ENCODE results near the gene SAMD14. TPM values are rescaled to one million over a fixed set of nuclear protein-coding genes. Genes with fewer than 3 reads are reported as not detected.

The SAMD14 gene
- total and polyA plus RNA-seq, 4 donors: 3.3 to 6.2 (median 4.2) TPM

GRCh38 chr17:50133028-50133768, 3.2 kb upstream of the SAMD14 start:
- H3K9me3 ChIP-seq (ENCODE audit: control insufficient read depth in 4 of 4, insufficient read depth in 3 of 4, low read length in 3 of 4): no peaks in the 10 kb centered on the region
- peak overlapping the region; percentile 34 to 88 for H3K27ac ChIP-seq (ENCODE audit: low read depth in 1 of 2, low read length in 1 of 2)
- H3K9ac ChIP-seq (ENCODE audit: insufficient read depth in 1 of 2, low read length in 2 of 2): no peak overlapping the region
- H3K4me1 ChIP-seq (ENCODE audit: control insufficient read depth in 5 of 5, insufficient read depth in 5 of 5, low read length in 5 of 5): peaks cover 0 to 8% (median 7%) of the 10 kb centered on the region in 5 donors
- no peak overlapping the region for H3K4me3 ChIP-seq
- TF ChIP-seq CTCF (IDR thresholded peaks at IDR 0.05; ENCODE audit: control extremely low read depth, extremely low read depth): no peak
- no peak for DNase-seq
- H3K36me3 ChIP-seq (ENCODE audit: control insufficient read depth in 4 of 4, insufficient read depth in 4 of 4, low read length in 4 of 4): peaks cover 10 to 39% (median 16%) of the 10 kb centered on the region in 4 donors
- peak; percentile 45 for ATAC-seq (ENCODE audit: insufficient read depth, low FRiP score)
- 58 to 70% methylated on average over 7 of the region's 7 CpGs for WGBS, 2 donors
- no peaks in the 10 kb centered on the region for H3K27me3 ChIP-seq (ENCODE audit: control insufficient read depth in 3 of 3, insufficient read depth in 3 of 3, low read length in 2 of 3)

- Histone ChIP-seq H3K9me3 (ENCODE audit: control insufficient read depth in 4 of 4, insufficient read depth in 3 of 4, low read length in 3 of 4) (no peaks in the 10 kb centered on the region), H3K27ac (ENCODE audit: low read depth in 1 of 2, low read length in 1 of 2) (peak overlapping the region in 1 of 2 donors; percentile 88), H3K4me3 (no peak overlapping the region), H3K9ac (ENCODE audit: insufficient read depth in 1 of 2, low read length in 2 of 2) (no peak overlapping the region), H3K27me3 (ENCODE audit: control insufficient read depth in 3 of 3, insufficient read depth in 3 of 3, low read length in 2 of 3) (no peaks in the 10 kb centered on the region), H3K36me3 (ENCODE audit: control insufficient read depth in 4 of 4, insufficient read depth in 4 of 4, low read length in 4 of 4) (peaks cover 2 to 29% (median 11%) of the 10 kb centered on the region in 4 donors), H3K4me1 (ENCODE audit: control insufficient read depth in 5 of 5, insufficient read depth in 5 of 5, low read length in 5 of 5) (peaks cover 0 to 8% (median 7%) of the 10 kb centered on the region in 5 donors)
- DNase-seq: no peak
- TF ChIP-seq CTCF (IDR thresholded peaks at IDR 0.05; ENCODE audit: control extremely low read depth, extremely low read depth): no peak
- 80 to 83% methylated on average over 6 of the region's 6 CpGs for WGBS, 2 donors
- ATAC-seq (ENCODE audit: insufficient read depth, low FRiP score): no peak
These were observed 2.3 kb upstream of the SAMD14 start for GRCh38 chr17:50132104-50132794.

GRCh38 chr17:50130559-50131305, 772 bp upstream of the SAMD14 start:
- 48 to 51% methylated on average over 19 of the region's 19 CpGs for WGBS, 2 donors
- DNase-seq (no peak), ATAC-seq (ENCODE audit: insufficient read depth, low FRiP score) (no peak)
- H3K4me3 ChIP-seq: no peak overlapping the region
- TF ChIP-seq CTCF (IDR thresholded peaks at IDR 0.05; ENCODE audit: control extremely low read depth, extremely low read depth): no peak
- no peaks in the 10 kb centered on the region for H3K9me3 ChIP-seq (ENCODE audit: control insufficient read depth in 4 of 4, insufficient read depth in 3 of 4, low read length in 3 of 4)
- H3K36me3 ChIP-seq (ENCODE audit: control insufficient read depth in 4 of 4, insufficient read depth in 4 of 4, low read length in 4 of 4): peaks cover 0 to 14% (median 4%) of the 10 kb centered on the region in 4 donors
- H3K27ac ChIP-seq (ENCODE audit: low read depth in 1 of 2, low read length in 1 of 2): peak overlapping the region in 1 of 2 donors; percentile 62
- H3K27me3 ChIP-seq (ENCODE audit: control insufficient read depth in 3 of 3, insufficient read depth in 3 of 3, low read length in 2 of 3): no peaks in the 10 kb centered on the region
- H3K9ac ChIP-seq (ENCODE audit: insufficient read depth in 1 of 2, low read length in 2 of 2): no peak overlapping the region
- H3K4me1 ChIP-seq (ENCODE audit: control insufficient read depth in 5 of 5, insufficient read depth in 5 of 5, low read length in 5 of 5): peaks cover 0 to 8% (median 7%) of the 10 kb centered on the region in 5 donors

All from lung (tissue), 12 donors.